Gastrocnemius medialis (tissue), 4 donors: ENCODE measurements around the gene SASH1. TPM values are rescaled to one million over a fixed set of nuclear protein-coding genes. Genes with fewer than 3 reads are reported as not detected.

Source experiments
- ATAC-seq, 2 donors: fragments of 150-250 bp; one replicate each; pipeline ENCODE4 v1.9.1; 2016
- DNase-seq, 2 donors: peaks; one replicate each; pipeline ENCODE4 v3.0.0-alpha.2; 2019
- H3K27ac ChIP-seq, 4 donors: fragments of 200-600 bp; sonication (generic); 1 replicate in 1 of 4; 2 replicates in 3 of 4; pipeline ENCODE4 v1.5.1; 2016 to 2018; ENCODE audit warnings: mild to moderate bottlenecking in 2 of 4, moderate library complexity in 1 of 4
- H3K27me3 ChIP-seq, 3 donors: fragments of 200-600 bp; sonication (generic) in 2 of 3; 1 replicate in 1 of 3; 2 replicates in 2 of 3; pipeline versions ENCODE4 v1.5.1 to v1.6.0; 2016 to 2019; ENCODE audit warnings: mild to moderate bottlenecking in 1 of 3, moderate library complexity in 1 of 3
- H3K36me3 ChIP-seq, 2 donors: fragments of 200-600 bp; sonication (generic) in 1 of 2; one replicate each; pipeline ENCODE4 v1.5.1; 2017 to 2018
- H3K4me1 ChIP-seq, 2 donors: fragments of 200-600 bp; sonication (generic) in 1 of 2; one replicate each; pipeline ENCODE4 v1.5.1; 2016 to 2017; ENCODE audit warnings: mild to moderate bottlenecking in 2 of 2
- H3K4me3 ChIP-seq, 4 donors: fragments of 200-600 bp; sonication (generic) in 3 of 4; 1 replicate in 1 of 4; 2 replicates in 3 of 4; pipeline ENCODE4 v1.5.1; 2016 to 2019; ENCODE audit warnings: mild to moderate bottlenecking in 2 of 4
- H3K9me3 ChIP-seq, 3 donors: fragments of 200-600 bp; sonication (generic) in 2 of 3; 1 replicate in 1 of 3; 2 replicates in 2 of 3; pipeline ENCODE4 v1.5.1; 2016 to 2019
- CTCF ChIP-seq, 5 experiments: fragments of 450-650 bp in 3 of 5; fragments of 200-600 bp in 2 of 5; sonication (generic) in 2 of 5; IDR thresholded peaks in 4 of 5; conservative IDR thresholded peaks in 1 of 5; 1 replicate in 4 of 5; 2 replicates in 1 of 5; pipeline ENCODE4 v1.5.1; 2016 to 2019; ENCODE audit warnings: antibody characterized with exemption in 5 of 5, mild to moderate bottlenecking in 3 of 5, moderate library complexity in 3 of 5
- POLR2A ChIP-seq, 2 donors: fragments of 450-650 bp; IDR thresholded peaks; one replicate each; pipeline ENCODE4 v1.6.1; 2017; ENCODE audit warnings: antibody characterized with exemption in 2 of 2, mild to moderate bottlenecking in 2 of 2, moderate library complexity in 2 of 2
- in situ Hi-C, 4 donors: fragments of 200-750 bp; cut with MboI; loops; one replicate each; pipeline versions ENCODE4 v1.15.0 to v1.8.0; 2017; ENCODE audit warnings: low sequenced_read_pairs in 4 of 4
- intact Hi-C: fragments of 100-400 bp; cut with DNase I; formaldehyde crosslinking; loops from one replicate; pipeline ENCODE4 v1.15.1; 2023; ENCODE audit warnings: low total_unique reads
- total RNA-seq, 4 donors: library from RNA; depleted of rRNA; stranded (reverse); fragments of >200 nt; gene quantifications; one replicate each; pipeline versions ENCODE4 v1.1.0 to v1.2.3, GENCODE V29; 2016

SASH1 gene
- total RNA-seq, 4 donors from 2014 or later: 28.2 to 42.4 (median 35.4) TPM

GRCh38 chr6:148451690-148452089, 109.1 kb downstream of the SASH1 start:
- ATAC-seq (peak in 1 of 2 donors; percentile 41), DNase-seq (no peak)
- Histone ChIP-seq H3K36me3 (no peaks in the 10 kb centered on the region), H3K27me3 (no peaks in the 10 kb centered on the region), H3K9me3 (no peaks in the 10 kb centered on the region), H3K27ac (peak overlapping the region in 3 of 4 donors; percentile 18 to 56 (median 52)), H3K4me1 (peaks cover 10% of the 10 kb centered on the region in 2 donors), H3K4me3 (no peak overlapping the region)
- intact Hi-C loops: no loop called here
- TF ChIP-seq POLR2A (IDR thresholded peaks at IDR 0.05): no peak
- TF ChIP-seq CTCF (IDR thresholded peaks at IDR 0.05 in 4 of 5, conservative IDR thresholded peaks at IDR 0.05 in 1 of 5): no peak
- in situ Hi-C loops: loop anchor here in 1 of 4 donors (25.0 kb wide), 1 partner anchor 939 kb away; the partner anchor contains the start of gene SAMD5

- peaks cover 5 to 10% of the 10 kb centered on the region in 2 donors for H3K4me1 ChIP-seq
- ATAC-seq (no peak), DNase-seq (no peak)
- H3K27me3 ChIP-seq: no peaks in the 10 kb centered on the region
- H3K36me3 ChIP-seq: no peaks in the 10 kb centered on the region
- in situ Hi-C loops (loop anchor here in 1 of 4 donors (25.0 kb wide), 1 partner anchor 941 kb away; the partner anchor contains the start of gene SAMD5), intact Hi-C loops (no loop called here)
- H3K9me3 ChIP-seq: no peaks in the 10 kb centered on the region
- TF ChIP-seq POLR2A (IDR thresholded peaks at IDR 0.05) (no peak), CTCF (IDR thresholded peaks at IDR 0.05 in 4 of 5, conservative IDR thresholded peaks at IDR 0.05 in 1 of 5) (no peak)
- H3K4me3 ChIP-seq: no peak overlapping the region
- no peak overlapping the region for H3K27ac ChIP-seq
Observed at GRCh38 chr6:148452876-148453275, 110.2 kb downstream of the SASH1 start.

GRCh38 chr6:148453906-148454305, 111.3 kb downstream of the SASH1 start:
- H3K36me3 ChIP-seq: no peaks in the 10 kb centered on the region
- peaks cover 5 to 10% of the 10 kb centered on the region in 2 donors for H3K4me1 ChIP-seq
- no peak for TF ChIP-seq POLR2A (IDR thresholded peaks at IDR 0.05)
- peak overlapping the region in 1 of 4 donors; percentile 38 for H3K27ac ChIP-seq
- no peak overlapping the region for H3K4me3 ChIP-seq
- ATAC-seq: no peak
- H3K27me3 ChIP-seq: no peaks in the 10 kb centered on the region
- intact Hi-C loops (no loop called here), in situ Hi-C loops (loop anchor here in 1 of 4 donors (25.0 kb wide), 1 partner anchor 942 kb away; the partner anchor contains the start of gene SAMD5)
- DNase-seq: no peak
- no peaks in the 10 kb centered on the region for H3K9me3 ChIP-seq

GRCh38 chr6:148455225-148455624, 112.6 kb downstream of the SASH1 start:
- H3K4me1 ChIP-seq: peaks cover 5 to 10% of the 10 kb centered on the region in 2 donors
- TF ChIP-seq POLR2A (IDR thresholded peaks at IDR 0.05) (no peak), CTCF (IDR thresholded peaks at IDR 0.05 in 4 of 5, conservative IDR thresholded peaks at IDR 0.05 in 1 of 5) (no peak)
- no peaks in the 10 kb centered on the region for H3K9me3 ChIP-seq
- H3K36me3 ChIP-seq: no peaks in the 10 kb centered on the region
- intact Hi-C loops: no loop called here
- in situ Hi-C loops: loop anchor here in 1 of 4 donors (25.0 kb wide), 1 partner anchor 943 kb away; the partner anchor contains the start of gene SAMD5
- H3K4me3 ChIP-seq: no peak overlapping the region
- no peaks in the 10 kb centered on the region for H3K27me3 ChIP-seq
- no peak for DNase-seq
- ATAC-seq: no peak
- H3K27ac ChIP-seq: peak overlapping the region in 3 of 4 donors; percentile 24 to 44 (median 35)

GRCh38 chr6:148455674-148456558, 113.3 kb downstream of the SASH1 start:
- in situ Hi-C loops: loop anchor here in 1 of 4 donors (25.0 kb wide), 1 partner anchor 944 kb away; the partner anchor contains the start of gene SAMD5
- peak overlapping the region in 3 of 4 donors; percentile 24 to 44 (median 35) for H3K27ac ChIP-seq
- DNase-seq (no peak), ATAC-seq (no peak)
- no peak for TF ChIP-seq POLR2A (IDR thresholded peaks at IDR 0.05)
- intact Hi-C loops: no loop called here
- H3K4me3 ChIP-seq: no peak overlapping the region
- H3K9me3 ChIP-seq: no peaks in the 10 kb centered on the region
- H3K36me3 ChIP-seq: no peaks in the 10 kb centered on the region
- no peaks in the 10 kb centered on the region for H3K27me3 ChIP-seq
- peaks cover 5 to 10% of the 10 kb centered on the region in 2 donors for H3K4me1 ChIP-seq
